K562 (cell line): ENCODE measurements around the gene PUM1. TPM values are rescaled to one million over a fixed set of nuclear protein-coding genes. Genes with fewer than 3 reads are reported as not detected.

Experiments
- CHCHD3 ChIP-seq: fragments of 250-450 bp; sonication (Bioruptor Pico); IDR thresholded peaks from 2 replicates; pipeline ENCODE4 v2.1.2; 2022; ENCODE audit warnings: mild to moderate bottlenecking
- FOS ChIP-seq: IDR thresholded peaks from 3 replicates; pipeline ENCODE4 v1.6.1; 2011; ENCODE audit not compliant: insufficient read length; ENCODE audit errors: extremely low read depth
- HNRNPH1 ChIP-seq: fragments of 200-400 bp; formaldehyde crosslinking; optimal IDR thresholded peaks from 2 replicates; pipeline ENCODE3; 2017; ENCODE audit warnings: low read depth, mild to moderate bottlenecking, low read length, moderate library complexity
- ILF3 ChIP-seq: fragments of 450-650 bp; IDR thresholded peaks from 2 replicates; pipeline ENCODE4 v1.6.1; 2018; ENCODE audit warnings: antibody characterized with exemption, mild to moderate bottlenecking, moderate library complexity, borderline replicate concordance
- KDM1A ChIP-seq, 2 experiments: fragments of 450-650 bp; IDR thresholded peaks; 2 replicates each; pipeline ENCODE4 v1.6.1; 2016; ENCODE audit warnings: mild to moderate bottlenecking in 2 of 2
- MEIS2 ChIP-seq: fragments of 450-650 bp; IDR thresholded peaks from 2 replicates; pipeline ENCODE4 v1.6.1; 2014; ENCODE audit warnings: mild to moderate bottlenecking; ENCODE audit not compliant: partially characterized antibody
- MTA2 ChIP-seq: fragments of 450-650 bp; IDR thresholded peaks from 2 replicates; pipeline ENCODE4 v1.6.1; 2016; ENCODE audit warnings: low read depth
- MXI1 ChIP-seq: IDR thresholded peaks from 2 replicates; pipeline ENCODE4 v1.6.1; 2011; ENCODE audit warnings: low read depth, mild to moderate bottlenecking, improper control_type of control experiment, low read length
- RBM15 ChIP-seq: fragments of 200-400 bp; formaldehyde crosslinking; IDR thresholded peaks from 2 replicates; pipeline ENCODE4 v1.6.1; 2018; ENCODE audit warnings: mild to moderate bottlenecking, low read length, moderate library complexity; ENCODE audit not compliant: insufficient read depth
- SIRT6 ChIP-seq: IDR thresholded peaks from one replicate; pipeline ENCODE4 v1.6.1; 2012; ENCODE audit warnings: low read depth, mild to moderate bottlenecking, control low read depth, inconsistent platforms, low read length, moderate library complexity
- SRSF7 ChIP-seq: fragments of 200-400 bp; formaldehyde crosslinking; optimal IDR thresholded peaks from 2 replicates; pipeline ENCODE3; 2017; ENCODE audit warnings: mild to moderate bottlenecking, low read depth, low read length
- TEAD1 ChIP-seq, 2 experiments: fragments of 450-650 bp in 1 of 2; sonication (generic) in 1 of 2; formaldehyde crosslinking; IDR thresholded peaks; 2 replicates each; pipeline versions ENCODE4 v1.4.0 to v1.8.0; 2020 to 2022; ENCODE audit warnings: mild to moderate bottlenecking in 2 of 2, missing genetic modification reagents in 1 of 2
- ZBTB2 ChIP-seq: fragments of 450-650 bp; IDR thresholded peaks from 2 replicates; pipeline ENCODE4 v1.6.1; 2016; ENCODE audit warnings: antibody characterized with exemption
- ZNF431 ChIP-seq: sonication (generic); formaldehyde crosslinking; IDR thresholded peaks from 2 replicates; pipeline ENCODE4 v1.8.0; 2022; ENCODE audit warnings: mild to moderate bottlenecking, missing genetic modification reagents
- ZNF785 ChIP-seq: fragments of 250-450 bp; sonication (Bioruptor Pico); IDR thresholded peaks from 2 replicates; pipeline ENCODE4 v1.4.0; 2020; ENCODE audit warnings: mild to moderate bottlenecking
- polyA plus RNA-seq, 8 experiments: library from polyadenylated mRNA; depleted of rRNA in 4 of 8; stranded (reverse) in 5 of 8; unstranded in 3 of 8; fragments of >200 nt; fragmentation: Nextera tagmentation in 2 of 8; fragmentation: Illumina TruSeq in 1 of 8; extraction: Ambion mirVana in 2 of 8; extraction: Trizol in 1 of 8; gene quantifications; 2 replicates each; pipeline versions ENCODE4 v1.2.1 to v1.2.3, GENCODE V29; 2011 to 2014; ENCODE audit warnings: inconsistent platforms in 1 of 8, missing spikeins in 1 of 8
- total RNA-seq, 7 experiments: library from RNA; depleted of rRNA in 6 of 7; stranded (reverse); fragments of >200 nt in 6 of 7; fragmentation: Illumina TruSeq in 2 of 7; extraction: Trizol in 2 of 7; gene quantifications; 2 replicates each; pipeline versions ENCODE4 v1.2.1 to v1.2.3, GENCODE V29; 2011 to 2021; ENCODE audit warnings: low replicate concordance in 1 of 7
- TF ChIP-seq, protein P1 (sequence below): fragments of 250-450 bp; sonication (Bioruptor Pico); IDR thresholded peaks from 2 replicates; pipeline ENCODE4 v1.4.0; 2020
- TF ChIP-seq, protein P2 (sequence below): fragments of 450-650 bp; IDR thresholded peaks from 2 replicates; pipeline ENCODE4 v1.6.1; 2018; ENCODE audit not compliant: partially characterized antibody

PUM1 gene
- total and polyA plus RNA-seq, 9 of the 15 experiments (the other 6 are each of a cell fraction or from before 2014, with no cell fraction given): 37.7 to 104 (median 55.7) TPM

GRCh38 chr1:31065310-31066217 is at the start of gene PUM1 (continued):
- TF ChIP-seq, protein P1, sequence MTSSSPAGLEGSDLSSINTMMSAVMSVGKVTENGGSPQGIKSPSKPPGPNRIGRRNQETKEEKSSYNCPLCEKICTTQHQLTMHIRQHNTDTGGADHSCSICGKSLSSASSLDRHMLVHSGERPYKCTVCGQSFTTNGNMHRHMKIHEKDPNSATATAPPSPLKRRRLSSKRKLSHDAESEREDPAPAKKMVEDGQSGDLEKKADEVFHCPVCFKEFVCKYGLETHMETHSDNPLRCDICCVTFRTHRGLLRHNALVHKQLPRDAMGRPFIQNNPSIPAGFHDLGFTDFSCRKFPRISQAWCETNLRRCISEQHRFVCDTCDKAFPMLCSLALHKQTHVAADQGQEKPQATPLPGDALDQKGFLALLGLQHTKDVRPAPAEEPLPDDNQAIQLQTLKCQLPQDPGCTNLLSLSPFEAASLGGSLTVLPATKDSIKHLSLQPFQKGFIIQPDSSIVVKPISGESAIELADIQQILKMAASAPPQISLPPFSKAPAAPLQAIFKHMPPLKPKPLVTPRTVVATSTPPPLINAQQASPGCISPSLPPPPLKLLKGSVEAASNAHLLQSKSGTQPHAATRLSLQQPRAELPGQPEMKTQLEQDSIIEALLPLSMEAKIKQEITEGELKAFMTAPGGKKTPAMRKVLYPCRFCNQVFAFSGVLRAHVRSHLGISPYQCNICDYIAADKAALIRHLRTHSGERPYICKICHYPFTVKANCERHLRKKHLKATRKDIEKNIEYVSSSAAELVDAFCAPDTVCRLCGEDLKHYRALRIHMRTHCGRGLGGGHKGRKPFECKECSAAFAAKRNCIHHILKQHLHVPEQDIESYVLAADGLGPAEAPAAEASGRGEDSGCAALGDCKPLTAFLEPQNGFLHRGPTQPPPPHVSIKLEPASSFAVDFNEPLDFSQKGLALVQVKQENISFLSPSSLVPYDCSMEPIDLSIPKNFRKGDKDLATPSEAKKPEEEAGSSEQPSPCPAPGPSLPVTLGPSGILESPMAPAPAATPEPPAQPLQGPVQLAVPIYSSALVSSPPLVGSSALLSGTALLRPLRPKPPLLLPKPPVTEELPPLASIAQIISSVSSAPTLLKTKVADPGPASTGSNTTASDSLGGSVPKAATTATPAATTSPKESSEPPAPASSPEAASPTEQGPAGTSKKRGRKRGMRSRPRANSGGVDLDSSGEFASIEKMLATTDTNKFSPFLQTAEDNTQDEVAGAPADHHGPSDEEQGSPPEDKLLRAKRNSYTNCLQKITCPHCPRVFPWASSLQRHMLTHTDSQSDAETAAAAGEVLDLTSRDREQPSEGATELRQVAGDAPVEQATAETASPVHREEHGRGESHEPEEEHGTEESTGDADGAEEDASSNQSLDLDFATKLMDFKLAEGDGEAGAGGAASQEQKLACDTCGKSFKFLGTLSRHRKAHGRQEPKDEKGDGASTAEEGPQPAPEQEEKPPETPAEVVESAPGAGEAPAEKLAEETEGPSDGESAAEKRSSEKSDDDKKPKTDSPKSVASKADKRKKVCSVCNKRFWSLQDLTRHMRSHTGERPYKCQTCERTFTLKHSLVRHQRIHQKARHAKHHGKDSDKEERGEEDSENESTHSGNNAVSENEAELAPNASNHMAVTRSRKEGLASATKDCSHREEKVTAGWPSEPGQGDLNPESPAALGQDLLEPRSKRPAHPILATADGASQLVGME (CRISPR knock-in tag): no peak; the same call in 1 of the 2 replicates
- TF ChIP-seq RBM15: no peak
- peak; percentile 65; the same call in 1 of the 2 replicates for TF ChIP-seq ZNF431 (CRISPR knock-in tag)
- TF ChIP-seq MTA2: no peak
- peak in 1 of 2 experiments; percentile 81; a peak in 1 of 4 replicates for TF ChIP-seq TEAD1 (CRISPR knock-in tag; IDR thresholded peaks at IDR 0.05)
- no peak for TF ChIP-seq HNRNPH1
- no peak for TF ChIP-seq SRSF7
- no peak; the same call in 1 of the 2 replicates for TF ChIP-seq ZBTB2
- no peak for TF ChIP-seq FOS
- TF ChIP-seq, protein P2, sequence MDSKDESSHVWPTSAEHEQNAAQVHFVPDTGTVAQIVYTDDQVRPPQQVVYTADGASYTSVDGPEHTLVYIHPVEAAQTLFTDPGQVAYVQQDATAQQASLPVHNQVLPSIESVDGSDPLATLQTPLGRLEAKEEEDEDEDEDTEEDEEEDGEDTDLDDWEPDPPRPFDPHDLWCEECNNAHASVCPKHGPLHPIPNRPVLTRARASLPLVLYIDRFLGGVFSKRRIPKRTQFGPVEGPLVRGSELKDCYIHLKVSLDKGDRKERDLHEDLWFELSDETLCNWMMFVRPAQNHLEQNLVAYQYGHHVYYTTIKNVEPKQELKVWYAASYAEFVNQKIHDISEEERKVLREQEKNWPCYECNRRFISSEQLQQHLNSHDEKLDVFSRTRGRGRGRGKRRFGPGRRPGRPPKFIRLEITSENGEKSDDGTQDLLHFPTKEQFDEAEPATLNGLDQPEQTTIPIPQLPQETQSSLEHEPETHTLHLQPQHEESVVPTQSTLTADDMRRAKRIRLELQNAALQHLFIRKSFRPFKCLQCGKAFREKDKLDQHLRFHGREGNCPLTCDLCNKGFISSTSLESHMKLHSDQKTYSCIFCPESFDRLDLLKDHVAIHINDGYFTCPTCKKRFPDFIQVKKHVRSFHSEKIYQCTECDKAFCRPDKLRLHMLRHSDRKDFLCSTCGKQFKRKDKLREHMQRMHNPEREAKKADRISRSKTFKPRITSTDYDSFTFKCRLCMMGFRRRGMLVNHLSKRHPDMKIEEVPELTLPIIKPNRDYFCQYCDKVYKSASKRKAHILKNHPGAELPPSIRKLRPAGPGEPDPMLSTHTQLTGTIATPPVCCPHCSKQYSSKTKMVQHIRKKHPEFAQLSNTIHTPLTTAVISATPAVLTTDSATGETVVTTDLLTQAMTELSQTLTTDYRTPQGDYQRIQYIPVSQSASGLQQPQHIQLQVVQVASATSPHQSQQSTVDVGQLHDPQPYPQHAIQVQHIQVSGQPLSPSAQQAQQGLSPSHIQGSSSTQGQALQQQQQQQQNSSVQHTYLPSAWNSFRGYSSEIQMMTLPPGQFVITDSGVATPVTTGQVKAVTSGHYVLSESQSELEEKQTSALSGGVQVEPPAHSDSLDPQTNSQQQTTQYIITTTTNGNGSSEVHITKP: no peak
- TF ChIP-seq MXI1: peak; percentile 88
- TF ChIP-seq MEIS2: no peak
- peak in 1 of 2 experiments; percentile 90; a peak in 2 of 4 replicates for TF ChIP-seq KDM1A (IDR thresholded peaks at IDR 0.05)
- TF ChIP-seq ZNF785 (CRISPR knock-in tag): no peak
- TF ChIP-seq ILF3: 0 out of 2 replicates have a peak, but pooled peaks have one; percentile 11
- TF ChIP-seq CHCHD3: no peak
- TF ChIP-seq SIRT6: no peak
